GM21367 (cell line): Measurements from ENCODE around the gene NSFL1C.
"Not testable (repeated sequence)": the region's sequence is repeated elsewhere in the genome, so short reads cannot be mapped to it uniquely, and the experiment has no call there.

Experiments used
- ATAC-seq: cut with Tn5 transposase; IDR thresholded peaks from one replicate; pipeline ENCODE4 v1.9.1; 2021; ENCODE audit not compliant: unreplicated experiment

NSFL1C gene

DNA sequence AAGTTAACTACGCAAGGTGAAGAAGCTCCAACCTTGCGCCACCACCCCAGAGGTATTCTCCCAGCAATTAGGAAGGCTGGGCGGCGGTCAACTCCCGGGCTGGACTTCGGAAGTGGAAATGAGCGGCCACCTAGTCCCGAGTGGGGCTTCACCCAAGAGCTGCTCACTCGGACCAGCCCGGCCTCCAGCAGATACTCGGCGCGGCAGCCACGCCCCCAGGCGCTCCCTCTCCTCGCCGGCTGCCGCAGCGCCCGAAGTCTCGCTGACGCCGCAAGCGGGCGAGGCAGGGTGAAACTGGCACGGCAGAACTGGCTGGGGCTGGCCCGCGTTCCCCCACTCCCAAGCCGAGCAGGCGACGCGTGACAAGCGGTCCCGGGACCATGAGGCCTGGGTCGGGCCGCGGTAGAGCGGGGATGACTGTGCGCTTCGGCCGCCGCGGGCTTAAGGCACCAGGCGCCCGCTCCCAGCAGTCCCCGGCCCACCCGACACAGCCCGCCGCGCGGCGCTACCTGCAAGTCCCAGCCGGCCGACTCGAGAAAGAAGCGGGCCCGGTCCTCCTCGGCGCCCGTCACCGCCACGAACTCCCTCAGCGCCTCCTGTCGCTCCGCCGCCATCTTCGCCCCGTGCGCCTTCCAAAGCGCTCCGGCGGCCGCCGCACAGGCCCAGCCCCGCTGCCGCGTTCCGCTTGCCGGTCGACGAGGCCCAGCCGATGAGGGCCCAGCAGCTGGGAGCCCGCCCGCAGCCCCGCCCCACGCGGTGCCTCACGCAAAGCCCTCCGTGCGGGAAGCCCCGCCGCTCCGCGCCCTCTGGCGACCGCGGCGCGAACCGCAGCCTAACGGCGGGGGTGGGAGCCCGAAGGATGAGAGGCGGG, at the start of gene NSFL1C:
Gene NSFL1C, minus strand, starts transcription at position 639 of the 871 bp plus-strand sequence. Its CDS starts 25 bp downstream, at position 614.
- peak; percentile 85 for ATAC-seq

DNA sequence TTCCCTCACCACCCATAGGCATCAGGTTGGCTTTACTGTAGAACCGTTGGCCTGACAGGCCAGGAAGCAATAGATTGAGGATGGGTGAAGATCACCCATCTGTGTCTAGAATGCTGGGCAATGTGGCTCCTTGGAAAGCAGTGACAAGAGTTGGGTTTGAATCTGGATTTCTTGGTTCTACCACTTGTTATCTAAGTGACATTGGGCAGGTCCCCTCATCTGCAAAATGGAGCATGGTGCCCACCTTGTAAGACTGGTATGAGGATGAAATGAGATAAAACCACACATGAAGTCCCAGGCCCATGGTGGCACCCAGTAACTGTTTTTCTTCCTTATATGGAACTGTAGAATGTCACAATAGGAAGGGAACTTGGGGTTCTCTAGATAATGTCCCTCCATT, 47.2 kb upstream of the NSFL1C start:
- ATAC-seq, result no peak

DNA sequence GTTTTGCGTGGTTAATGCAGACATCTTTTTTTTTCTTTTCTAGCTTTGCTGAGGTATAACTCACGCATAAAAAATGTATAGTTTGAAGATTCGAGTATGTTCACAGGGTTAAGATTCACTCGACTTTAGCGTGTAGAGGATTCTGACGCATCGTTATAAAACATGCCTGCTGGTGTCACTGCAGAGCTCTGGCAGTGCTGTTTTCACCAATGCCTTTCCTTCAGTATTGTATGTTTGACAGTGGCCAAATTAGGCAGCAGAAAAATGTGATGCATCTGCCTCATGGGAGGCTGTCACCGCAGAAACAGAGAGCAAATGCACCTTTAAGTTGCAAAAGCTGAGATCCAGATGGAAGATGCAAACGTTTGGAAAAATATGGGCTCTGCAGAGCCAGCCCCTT, 42.6 kb upstream of the NSFL1C start:
- ATAC-seq, result no peak

DNA sequence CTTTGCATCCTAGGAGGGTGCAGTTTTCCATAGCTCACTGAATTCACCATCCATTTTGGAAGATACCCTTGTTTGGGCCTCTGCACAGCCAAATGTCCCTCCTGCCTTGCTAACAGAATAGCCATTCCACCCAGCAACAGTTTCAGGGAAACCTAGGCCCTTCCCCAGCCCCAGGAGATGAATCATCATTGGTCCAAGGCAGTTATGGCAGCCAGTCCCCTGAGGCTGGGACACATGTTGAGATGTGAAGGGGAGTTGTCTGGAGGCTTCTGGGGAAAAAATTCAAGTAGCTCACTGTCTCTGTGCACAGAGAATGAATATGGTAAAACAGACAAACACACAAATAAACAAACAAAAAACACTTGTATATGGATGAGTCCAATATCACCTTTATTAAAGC, 41.9 kb upstream of the NSFL1C start:
- no peak for ATAC-seq

DNA sequence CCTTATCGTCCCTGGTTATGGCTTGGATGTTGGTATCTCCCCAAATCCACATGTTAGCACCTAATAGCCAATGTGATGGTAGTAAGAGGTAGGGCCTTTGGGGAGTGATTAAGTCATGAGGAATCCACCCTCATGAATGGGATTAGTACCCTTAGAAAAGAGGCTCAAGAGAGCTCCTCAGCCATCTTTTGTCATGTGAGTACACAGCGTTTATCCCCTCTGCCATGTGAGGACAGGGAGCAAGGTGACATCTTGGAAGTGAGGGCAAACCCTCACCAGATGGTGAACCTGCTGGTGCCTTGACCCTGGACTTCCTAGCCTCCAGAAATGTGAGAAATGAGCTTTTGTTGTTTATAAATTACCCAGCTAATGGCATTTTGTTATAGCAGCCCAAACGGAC, 40.6 kb upstream of the NSFL1C start:
- no peak for ATAC-seq

DNA sequence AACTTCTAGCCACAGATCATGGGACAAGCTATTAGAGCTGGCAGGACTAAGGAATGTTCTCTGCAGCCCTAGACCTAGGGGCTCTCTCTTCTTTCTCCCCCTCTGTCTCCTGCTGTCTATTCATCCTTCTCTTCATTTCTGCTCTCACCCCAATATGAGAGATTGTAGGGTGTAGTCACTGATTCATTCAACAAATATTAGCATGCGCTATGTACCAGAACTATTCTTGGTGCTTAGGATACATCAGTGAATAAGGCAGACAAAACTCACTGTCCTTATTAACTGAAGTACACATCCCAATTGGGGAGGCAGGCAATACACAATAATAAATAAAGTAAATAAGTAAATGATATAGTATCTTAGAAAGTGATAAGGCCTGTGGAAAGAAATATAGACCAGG, 39.2 kb upstream of the NSFL1C start:
- no peak for ATAC-seq

DNA sequence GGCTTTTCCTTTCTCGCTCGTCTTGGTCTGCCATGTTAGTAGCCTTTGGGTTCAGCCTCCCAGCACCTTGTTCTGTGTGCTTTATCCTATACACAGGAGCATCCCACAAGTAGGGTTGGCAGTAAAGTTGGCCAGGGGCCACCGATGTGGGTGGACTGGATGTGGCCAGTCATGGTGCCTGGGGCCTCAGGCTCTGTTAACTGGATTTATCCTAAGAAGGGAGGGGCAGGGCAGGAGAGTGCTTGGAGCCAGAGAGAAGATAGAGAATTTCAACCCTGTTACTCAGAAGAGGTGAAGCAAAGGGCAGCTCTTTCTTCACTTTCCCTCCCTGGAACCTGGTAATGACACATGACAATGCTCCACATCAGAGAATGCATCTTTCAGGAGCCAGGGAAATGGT, 38.7 kb upstream of the NSFL1C start:
- ATAC-seq, result no peak

DNA sequence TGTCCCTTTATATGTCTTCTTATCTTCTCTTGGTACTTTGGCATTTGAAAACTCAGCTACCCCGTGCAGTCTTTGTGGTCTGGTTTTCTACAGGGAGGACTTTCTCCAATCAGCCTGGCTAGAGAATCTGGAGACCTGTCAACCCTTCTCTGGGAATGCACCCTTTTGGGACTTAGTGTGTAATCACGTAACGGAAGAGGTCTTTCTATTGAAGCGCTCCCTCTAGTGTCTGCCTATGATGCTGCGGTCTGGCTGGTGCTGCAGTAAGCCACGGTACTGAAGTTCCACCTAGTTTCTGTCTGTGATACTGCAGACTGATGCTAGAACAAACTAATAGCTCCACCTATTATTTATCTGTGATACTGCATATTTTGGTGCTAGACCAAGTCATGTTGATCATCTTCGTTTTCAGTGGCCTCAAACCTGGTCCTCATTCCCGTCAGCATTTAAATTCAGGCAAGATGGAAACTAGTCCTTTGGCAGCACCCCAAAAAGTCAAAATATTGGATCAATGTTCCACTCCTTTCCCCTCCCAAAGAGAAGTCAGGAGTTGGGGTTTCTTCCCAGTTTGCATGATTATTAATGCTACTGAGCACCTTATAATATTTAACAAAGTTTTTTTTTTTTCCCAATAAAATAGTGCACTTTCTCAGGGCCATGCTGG, 37.0 kb upstream of the NSFL1C start:
- peak; percentile 94 for ATAC-seq

DNA sequence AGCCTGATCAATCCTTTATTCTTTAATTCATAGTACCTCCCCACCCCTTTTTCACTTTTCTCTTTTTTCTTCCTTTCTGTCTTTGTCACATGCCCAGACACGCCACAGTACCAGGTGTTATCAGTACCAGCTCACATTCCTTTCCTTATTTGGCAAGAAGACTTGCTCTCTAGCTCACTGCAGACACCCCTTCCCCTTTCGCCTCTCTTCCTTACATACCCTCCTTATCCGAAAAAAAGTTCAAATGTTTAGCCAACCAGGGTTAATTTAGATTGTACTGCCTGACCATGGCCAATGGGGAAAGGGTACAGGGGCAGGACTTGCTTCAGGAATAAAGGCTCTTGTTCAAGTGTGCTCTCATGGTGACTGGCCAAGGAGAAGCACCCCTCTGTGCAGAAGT, 33.8 kb upstream of the NSFL1C start:
- ATAC-seq, result no peak

DNA sequence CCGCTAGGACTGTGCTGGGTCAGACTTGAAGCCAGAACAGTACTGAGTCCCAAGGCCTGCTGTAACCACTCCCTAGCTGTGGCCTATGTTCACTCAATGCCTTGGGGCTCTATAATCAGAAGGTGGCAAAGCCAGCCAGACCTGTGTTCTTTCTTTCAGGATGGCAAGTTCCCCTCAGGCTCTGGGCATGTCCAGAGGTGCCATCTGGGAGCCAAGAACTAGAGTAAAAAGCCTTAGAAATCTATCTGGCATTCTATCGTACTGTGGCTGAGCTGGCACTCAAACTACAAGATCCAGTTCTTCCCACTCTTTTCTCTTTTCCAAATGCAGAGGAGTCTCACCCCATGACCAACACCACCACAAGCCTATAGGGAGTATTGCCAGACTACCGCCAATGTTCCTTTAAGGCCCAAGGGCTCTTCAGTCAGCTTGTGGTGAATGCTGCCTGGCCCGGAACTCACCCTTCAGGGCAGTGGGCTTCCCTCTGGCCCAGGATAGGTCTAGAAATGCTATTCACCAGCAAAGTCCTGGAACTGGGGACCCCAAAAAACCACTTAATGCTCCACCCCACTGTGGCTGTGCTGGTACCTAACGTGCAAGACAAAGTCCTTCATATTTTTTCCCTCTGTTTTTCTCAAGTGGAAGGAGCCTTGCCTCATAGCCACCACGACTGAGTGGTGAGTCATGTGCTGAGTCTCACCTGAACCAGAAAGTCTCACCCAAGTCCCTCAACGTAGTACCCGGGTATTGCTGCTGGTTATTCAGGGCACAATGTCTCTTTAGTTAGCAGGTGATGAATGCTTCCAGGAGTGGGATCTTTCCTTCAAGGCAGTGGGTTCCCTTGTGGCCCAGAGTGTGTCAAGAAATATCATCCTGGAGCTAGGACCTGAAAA, 33.1 kb upstream of the NSFL1C start:
- ATAC-seq, result no peak

DNA sequence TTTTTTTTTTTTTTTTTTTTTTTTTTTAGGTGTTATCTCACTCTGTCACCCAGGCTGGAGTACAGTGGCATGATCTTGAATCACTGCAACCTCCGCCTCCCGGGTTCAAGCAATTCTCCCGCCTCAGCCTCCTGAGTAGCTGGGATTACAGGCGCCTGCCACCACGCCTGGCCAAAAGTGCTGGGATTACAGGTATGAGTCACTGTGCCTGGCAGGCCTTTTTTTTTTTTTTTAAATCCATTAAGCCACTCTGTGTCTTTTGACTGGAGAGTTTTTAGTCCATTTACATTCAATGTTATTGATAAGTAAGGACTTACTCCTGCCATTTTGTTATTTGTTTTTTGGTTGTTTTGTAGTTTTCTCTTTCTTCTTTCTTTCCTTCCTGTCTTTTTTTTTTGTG, 30.7 kb upstream of the NSFL1C start:
- not testable (repeated sequence) for ATAC-seq

DNA sequence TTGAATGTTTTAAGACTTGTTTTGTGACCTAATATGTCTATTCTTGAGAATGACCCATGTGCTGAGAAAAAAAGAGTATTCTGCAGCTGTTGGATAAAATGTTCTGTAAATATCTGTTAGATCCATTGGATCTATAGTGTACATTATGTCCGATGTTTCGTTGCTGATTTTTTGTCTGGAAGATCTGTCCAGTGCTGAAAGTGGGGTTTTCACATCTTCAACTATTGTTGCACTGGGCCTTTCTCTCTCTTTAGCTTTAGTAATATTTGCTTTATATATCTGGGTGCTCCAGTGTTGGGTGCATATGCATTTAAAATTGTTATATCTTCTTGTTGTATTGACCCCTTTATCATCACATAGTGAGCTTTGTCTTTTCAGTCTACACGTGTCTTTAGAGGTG, 30.3 kb upstream of the NSFL1C start:
- ATAC-seq, result no peak

DNA sequence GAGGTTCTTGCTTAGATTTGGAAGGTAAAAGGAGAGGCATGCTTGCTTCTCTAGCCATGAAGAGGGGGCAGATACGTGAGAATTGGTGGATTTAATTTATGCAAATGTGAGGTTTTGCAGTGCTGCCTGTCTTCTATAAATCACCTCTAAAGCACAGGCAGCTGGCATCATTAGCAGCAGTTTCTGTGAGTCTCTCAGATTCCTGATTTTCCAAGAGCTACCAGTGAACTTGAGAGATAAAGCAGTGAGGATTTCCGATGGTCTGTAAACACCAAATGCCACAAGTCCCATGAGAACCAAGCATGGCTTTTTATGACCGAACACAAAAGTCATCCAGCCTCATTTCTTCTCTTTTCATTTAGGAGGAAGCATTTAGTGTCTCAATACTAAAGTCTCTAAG, 27.8 kb upstream of the NSFL1C start:
- ATAC-seq, result no peak

DNA sequence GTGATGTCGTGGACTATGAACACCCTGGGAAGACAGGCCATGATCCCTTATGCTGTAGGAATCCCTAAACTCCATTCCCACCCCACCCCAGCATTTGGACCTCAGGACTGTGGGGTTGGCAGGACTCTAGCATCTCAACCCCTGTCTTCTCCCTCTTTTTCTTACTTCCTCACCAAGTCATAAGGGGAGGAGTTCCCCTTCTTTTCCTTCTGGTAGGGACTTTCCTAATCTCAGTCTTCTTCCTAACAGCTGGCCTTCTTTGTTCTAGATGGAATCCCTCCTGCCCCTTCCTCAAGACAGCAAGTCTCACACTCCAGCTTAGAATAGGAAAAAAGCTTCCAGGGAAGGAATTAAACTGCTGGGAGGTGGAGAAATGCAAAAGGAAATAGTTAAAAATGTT, 26.9 kb upstream of the NSFL1C start:
- ATAC-seq, result no peak

DNA sequence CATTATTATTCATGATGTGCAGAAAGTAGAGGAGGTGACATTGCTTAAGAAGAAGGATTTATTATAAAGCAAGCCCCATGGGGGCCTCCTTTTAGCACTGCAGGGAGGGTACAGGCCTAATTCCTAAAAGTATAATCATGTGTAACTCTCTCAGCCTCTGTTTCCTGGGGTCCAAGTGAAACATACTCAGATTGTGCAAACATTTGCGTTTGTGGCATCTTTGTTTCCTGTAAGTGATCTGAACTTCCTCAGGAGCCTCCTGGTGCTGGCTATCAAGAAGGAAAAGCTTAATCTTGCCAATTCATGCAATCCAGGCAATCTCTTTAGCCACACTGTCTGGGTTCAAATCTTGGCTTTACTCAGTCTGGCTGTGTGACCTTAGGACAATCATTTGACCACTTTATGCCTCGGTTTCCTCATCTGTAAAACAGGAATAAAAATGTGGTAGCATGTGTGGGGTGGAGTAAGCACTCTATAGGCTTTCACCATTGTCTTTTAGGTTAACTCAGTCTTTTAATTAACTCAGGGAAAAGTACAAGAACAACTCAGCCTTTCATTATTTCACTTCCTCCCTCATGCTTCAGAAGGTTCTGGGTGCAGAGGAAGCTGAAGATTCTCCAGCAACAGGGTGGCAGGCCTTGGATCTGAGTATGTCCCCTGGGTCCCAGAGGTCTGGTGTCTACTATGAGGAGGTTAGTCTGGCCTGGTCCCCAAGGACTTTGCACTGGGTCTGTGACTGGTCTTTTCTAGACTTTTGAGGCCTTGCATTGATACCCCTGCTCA, 25.4 kb upstream of the NSFL1C start:
- ATAC-seq, result no peak

DNA sequence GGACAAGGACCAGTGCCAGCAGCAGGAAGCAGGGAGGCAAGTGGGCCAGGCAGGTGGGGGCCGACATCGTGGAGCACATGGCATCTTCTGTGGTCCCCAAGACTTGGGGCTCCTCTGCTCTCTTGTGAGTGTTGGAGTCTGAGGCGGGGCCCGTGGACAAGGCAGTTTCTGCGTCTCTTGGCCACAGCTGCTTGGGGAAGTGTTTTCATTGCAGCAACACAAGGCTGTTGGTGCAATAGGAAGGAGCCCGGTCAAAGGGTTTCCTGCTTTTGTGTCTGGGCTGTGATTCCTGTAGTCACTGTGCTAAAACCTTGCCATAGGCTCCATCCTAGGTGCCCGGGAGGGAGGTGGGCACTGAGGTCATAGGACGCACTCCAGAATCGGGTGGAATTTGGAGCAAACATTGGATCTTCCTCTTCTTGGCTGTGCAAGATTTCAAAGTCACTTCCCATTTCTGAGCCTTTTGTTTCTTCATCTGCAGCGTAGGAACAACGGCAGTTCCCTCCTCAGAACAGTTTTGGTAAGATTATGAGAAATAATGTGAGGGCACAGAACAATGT, 24.7 kb upstream of the NSFL1C start, which contains the start of gene SIRPB2:
Gene SIRPB2, minus strand, starts transcription at position 140 of the 560 bp plus-strand sequence. Its CDS starts 61 bp downstream, at position 79.
- no peak for ATAC-seq

DNA sequence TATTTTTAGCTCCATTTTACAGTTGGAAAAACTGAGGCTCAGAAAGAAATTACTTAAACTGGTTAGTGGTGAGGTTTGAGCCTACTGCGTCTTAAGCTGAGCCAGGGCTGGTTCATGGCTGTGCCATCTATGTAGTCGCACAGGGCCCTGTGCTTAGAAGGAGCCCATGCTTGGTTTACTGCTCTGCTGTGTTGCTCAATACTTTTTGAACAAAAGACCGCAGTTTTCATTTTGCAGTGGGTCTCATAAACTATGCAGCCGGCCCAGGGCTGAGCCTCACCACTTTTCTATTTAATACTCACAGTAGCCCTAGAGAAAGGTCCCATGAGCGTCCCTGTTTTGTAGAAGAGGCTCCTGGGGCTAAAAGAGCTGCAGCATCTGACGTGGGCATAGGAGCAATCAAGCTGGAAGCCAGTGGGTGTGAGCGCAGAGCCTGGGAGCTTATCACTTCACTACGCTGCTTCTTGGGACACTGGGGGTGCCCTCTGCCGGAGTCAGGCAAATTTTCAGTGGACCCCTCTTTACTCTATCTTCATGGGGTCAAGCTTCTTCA, 24.1 kb upstream of the NSFL1C start:
- ATAC-seq, result no peak

DNA sequence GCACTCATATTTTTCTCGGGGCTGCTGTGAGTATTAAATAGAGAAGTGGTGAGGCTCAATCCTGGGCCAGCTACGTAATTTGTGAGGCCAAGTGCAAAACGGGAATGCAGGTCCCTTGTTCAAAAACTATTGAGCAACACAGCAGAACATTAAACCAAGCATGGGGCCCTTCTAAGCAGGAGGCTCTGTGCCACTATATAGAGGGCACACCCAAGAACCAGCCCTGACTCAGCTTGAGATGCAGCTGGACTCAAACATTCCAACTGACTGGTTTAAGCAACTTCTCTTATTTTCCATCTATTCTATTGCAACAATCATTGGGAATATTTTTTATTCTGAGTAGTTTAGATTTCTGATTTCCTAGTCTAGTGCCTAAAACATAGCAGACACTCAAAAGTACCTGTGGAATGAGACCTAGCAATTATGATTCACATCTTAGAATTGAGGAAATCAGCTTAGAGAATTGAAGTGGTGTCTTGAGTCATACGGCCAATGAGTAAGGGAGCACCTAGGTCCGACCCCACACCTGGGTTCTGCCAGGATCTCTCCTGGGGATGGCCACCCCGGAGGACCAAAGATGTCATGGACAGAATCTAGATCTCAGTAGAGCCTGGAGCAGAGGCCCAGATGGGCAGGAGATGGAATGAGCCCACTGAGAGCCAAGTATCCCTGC, 23.3 kb upstream of the NSFL1C start:
- ATAC-seq, result no peak

DNA sequence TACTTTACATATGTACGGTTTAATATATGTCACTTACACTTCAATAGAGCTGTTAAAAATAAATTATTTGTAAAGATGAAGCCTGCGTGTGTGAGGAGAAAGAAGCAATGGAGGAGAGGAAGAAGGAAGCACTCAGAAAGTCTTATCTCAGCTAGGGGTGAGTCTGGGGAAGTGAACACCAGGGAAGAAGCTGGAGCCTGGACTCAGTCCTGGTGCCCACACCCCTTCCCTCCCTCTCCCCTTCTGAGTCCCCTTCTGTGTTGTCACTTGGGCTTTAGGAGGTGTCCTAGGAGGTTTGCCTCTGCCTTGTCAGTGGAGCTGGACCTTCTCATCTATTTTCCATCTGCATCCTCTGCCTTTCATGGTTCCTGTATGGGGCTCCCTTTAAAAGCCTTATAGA, 22.7 kb upstream of the NSFL1C start:
- no peak for ATAC-seq
